HG03439 (cell line): ENCODE data around the gene ATP11C.
"Not testable (repeated sequence)": the region's sequence is repeated elsewhere in the genome, so short reads cannot be mapped to it uniquely, and the experiment has no call there.

Experiments
- ATAC-seq: cut with Tn5 transposase; IDR thresholded peaks from one replicate; pipeline ENCODE4 v1.9.1; 2021; ENCODE audit warnings: mild to moderate bottlenecking, moderate library complexity; ENCODE audit not compliant: unreplicated experiment

Gene ATP11C

DNA sequence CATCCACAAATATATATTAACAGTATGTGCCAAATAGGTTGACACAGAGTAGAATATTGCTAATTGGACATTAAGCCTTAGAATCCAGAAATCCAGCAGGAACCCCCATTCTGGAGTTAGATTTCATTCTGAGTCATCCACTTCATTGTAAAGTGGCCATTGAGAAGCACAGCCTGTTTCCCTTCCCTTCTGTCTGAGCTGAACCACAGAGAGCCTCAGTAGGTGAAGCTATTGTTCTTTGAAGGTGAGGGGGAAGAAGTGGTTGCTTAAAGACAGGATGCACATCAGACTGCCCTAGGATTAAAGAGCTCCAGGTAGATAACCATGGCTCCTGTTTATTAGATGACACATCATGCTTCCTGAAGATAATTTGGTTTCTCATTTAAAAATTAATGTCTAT is 194.3 kb downstream of the ATP11C start:
- no peak for ATAC-seq

DNA sequence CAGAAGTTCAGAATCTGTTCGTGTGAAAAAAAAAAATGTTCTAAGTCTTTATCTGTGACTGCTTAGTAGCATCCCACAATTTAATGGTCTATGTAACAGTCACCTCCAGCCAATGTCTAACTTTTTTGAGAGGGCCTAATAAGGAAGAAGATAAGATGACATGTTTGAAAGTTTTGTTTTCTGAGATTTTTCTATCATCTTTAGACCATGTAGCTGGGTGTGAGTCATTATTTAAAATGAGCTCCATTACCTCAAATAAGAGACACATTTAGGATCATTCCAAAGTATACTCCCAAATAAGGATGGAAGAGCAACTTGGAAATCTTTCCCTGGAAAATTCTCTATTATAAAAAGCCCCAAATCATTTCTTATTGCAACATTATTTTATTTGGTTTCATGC is 196.7 kb downstream of the ATP11C start:
- ATAC-seq = no peak

DNA sequence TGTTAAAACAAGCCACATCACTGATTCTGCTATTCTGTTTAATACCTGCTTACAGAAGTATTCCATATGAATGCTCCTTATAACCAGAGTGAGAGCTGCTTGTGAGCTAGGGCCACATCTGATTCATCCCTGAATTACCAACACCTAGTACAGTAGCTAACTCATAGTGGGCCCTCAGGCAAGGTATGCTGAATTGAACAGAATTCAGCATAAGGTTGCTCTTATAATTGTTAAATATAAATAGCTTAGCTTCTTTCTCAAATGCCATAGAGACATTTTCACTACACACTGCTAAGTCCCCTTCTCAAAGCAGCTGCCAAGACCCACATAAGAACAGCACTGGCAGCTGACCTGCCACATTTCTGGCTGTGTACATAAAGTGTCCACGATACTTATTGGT is 197.9 kb downstream of the ATP11C start:
- no peak for ATAC-seq

DNA sequence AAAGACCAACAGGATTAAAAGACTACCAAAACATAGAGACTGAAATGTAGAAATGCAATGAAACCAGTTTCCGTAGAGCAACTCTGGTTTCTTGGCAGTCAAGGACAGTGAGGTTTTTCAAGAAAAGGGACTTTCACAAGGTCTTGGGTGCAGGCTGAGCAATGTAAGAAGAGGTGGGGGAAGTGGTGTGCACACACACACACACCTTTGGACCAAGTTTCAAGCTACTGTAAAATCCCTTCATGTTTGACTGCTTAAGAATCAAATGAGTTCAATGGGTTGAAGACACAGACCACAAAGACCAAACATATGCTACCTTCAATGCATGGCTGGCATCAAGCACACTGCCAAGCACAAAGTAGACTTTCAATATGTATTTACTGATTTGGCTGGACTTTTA is 207.1 kb downstream of the ATP11C start:
- peak; percentile 83 for ATAC-seq

- ATAC-seq = no peak
These were observed 208.2 kb downstream of the ATP11C start for GRCh38 chrX:139724626-139725025.

GRCh38 chrX:139720979-139721378 is 211.9 kb downstream of the ATP11C start:
- no peak for ATAC-seq

DNA sequence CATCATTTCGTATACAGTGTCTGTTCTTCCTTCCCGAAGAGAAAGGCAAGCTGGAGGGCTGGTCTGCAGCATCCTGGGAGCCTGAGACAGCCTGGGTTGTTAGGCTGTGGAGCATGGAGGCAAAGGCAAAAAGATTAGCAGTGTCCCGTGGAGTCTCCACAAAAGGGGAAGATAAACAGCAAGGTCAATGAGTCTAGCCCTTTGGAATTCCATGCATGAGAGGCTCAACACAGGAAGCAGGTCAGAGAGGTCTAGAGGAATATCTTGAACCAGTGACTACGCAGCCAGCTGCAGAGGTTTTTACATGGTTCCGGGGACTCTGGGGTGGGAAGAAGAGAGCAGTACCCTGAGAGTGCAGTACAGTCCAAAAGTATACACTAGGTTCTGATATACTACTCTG is 212.7 kb downstream of the ATP11C start:
- ATAC-seq = no peak

GRCh38 chrX:139708067-139708466 is 224.8 kb downstream of the ATP11C start, which contains the start of gene MCF2:
MCF2 (minus strand) TSS chrX:139708167; CDS start chrX:139651744, 56,423 bp downstream.
- ATAC-seq = no peak

GRCh38 chrX:139702658-139703057 is 230.2 kb downstream of the ATP11C start:
- ATAC-seq = no peak

GRCh38 chrX:139692908-139693307 is 239.9 kb downstream of the ATP11C start:
- no peak for ATAC-seq

DNA sequence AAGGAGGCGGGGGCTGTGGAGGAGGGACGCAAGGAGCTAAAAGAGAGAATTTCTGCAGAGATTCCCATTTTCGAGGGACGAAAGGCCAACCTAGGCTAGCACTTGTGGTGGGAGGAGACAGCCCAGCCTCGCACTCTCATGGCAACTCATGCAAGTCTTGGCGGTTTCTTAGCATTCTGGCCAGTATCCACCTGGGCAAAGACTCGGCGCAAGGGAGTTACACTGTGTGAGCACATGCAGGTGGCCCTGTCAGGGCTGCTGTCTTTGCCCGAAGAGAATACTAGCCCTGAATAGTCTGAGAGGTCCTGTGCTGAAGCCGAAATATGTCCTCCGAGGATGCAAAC is 240.4 kb downstream of the ATP11C start:
- no peak for ATAC-seq

DNA sequence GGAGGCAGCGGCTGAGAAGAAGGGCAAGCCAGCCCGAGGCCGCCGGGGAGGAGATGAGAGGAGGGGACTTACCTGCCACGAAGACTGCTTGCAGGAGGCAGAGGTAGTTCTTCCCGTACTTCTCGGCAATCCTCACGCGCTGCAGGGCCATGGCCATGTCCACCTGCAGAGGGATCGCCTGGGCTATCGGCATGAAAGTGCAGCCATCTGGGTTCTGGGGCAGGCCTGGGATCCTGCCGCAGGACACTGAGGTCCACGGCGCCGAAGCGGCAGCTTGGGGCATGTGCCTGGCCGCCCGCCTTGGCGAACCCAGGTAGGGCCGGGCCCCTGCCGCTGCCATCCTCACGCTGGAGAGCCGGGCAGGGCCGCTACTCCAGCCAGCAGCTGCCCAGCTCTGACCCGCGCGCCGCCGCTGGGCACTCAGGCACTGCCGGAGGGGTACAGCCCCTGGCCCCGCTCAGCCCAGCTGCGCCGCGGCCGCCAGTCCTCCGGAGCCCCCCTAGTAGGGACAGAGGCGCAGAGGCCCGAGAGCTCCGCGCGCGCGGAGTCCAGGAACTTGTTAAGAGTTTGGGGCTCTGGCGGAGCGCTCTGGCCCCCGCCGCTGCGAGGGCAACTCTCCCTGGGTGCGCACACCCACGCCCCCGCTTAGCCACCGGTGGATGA is 240.9 kb downstream of the ATP11C start:
- ATAC-seq = no peak

GRCh38 chrX:139691493-139691842 is 241.4 kb downstream of the ATP11C start:
- ATAC-seq = no peak

GRCh38 chrX:139685175-139685574 is 247.7 kb downstream of the ATP11C start:
- not testable (repeated sequence) for ATAC-seq

DNA sequence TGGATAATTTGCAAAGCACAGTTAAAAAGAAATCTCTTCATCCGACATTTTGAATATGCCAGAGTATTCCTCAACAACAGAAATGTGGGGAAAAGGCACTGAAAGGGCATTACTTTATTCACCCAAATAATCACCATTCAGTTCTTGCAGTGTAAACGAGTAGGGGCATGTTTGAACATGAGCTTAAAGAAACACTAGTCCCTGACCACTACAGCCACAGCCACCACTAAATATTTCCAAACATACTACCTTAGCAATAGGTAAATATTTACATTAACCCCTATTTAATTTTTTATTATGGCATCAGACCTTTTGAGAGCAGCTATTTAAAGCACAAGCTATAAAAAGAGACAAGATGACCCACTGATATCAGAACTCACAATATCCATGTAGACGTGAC is 252.5 kb downstream of the ATP11C start:
- ATAC-seq = no peak
